GM12878 (cell line): ENCODE measurements around the gene SEPSECS. TPM values are rescaled to one million over a fixed set of nuclear protein-coding genes. Genes with fewer than 3 reads are reported as not detected.

Source experiments
- ATAC-seq: fragments of 200-7000 bp; cut with Tn5 transposase; 3 replicates; pipeline ENCODE4 v1.9.1; 2020; ENCODE audit warnings: mild to moderate bottlenecking, moderate library complexity
- BruUV-seq: library from RNA; stranded (reverse); fragments of 400-500 nt; replicated peaks from 2 replicates; lab custom pipeline; 2021; lab: Mats Ljungman, UMichigan
- CTCF ChIA-PET: fragments of 300-600 bp; sonication (Branson Sonifier 250); formaldehyde crosslinking; extraction: SDS; loops from one replicate; lab custom pipeline; 2021; ENCODE audit warnings: inconsistent platforms; lab: Yijun Ruan, JAX
- POLR2A ChIA-PET: fragments of 350-600 bp; formaldehyde crosslinking; extraction: SDS; loops from one replicate; lab custom pipeline; 2021; ENCODE audit warnings: inconsistent platforms; lab: Charles Lee
- RAD21 ChIA-PET: fragments of 300-600 bp; sonication (Branson Sonifier 250); formaldehyde crosslinking; loops from one replicate; lab custom pipeline; 2023; ENCODE audit warnings: antibody characterized with exemption; ENCODE audit not compliant: unreplicated experiment; lab: Charles Lee
- SMC1A ChIA-PET: fragments of 300-600 bp; sonication (Branson Sonifier 250); formaldehyde crosslinking; loops from one replicate; lab custom pipeline; 2023; ENCODE audit not compliant: unreplicated experiment, uncharacterized antibody; lab: Charles Lee
- DNase-seq: peaks from one replicate; pipeline ENCODE4 v3.0.0-alpha.2; 2011; ENCODE audit warnings: low read depth, low spot score
- FAIRE-seq: peaks from 3 replicates; lab custom pipeline; 2011; peaks lifted over from hg19 to GRCh38; lab: Jason Lieb, UNC
- H2AFZ ChIP-seq: 2 replicates; pipeline ENCODE4 v1.6.0; 2011; ENCODE audit warnings: low read depth, low read length, control low read depth; ENCODE audit not compliant: control insufficient read depth
- H3K27ac ChIP-seq: 2 replicates; pipeline ENCODE4 v1.5.1; 2011; ENCODE audit warnings: control low read depth; ENCODE audit not compliant: control insufficient read depth, insufficient read depth
- H3K27me3 ChIP-seq, 2 experiments: replicated peaks in 1 of 2; 2 replicates each; pipeline versions ENCODE4 v1.6.0 to v1.6.1; 2011; ENCODE audit warnings: low read length in 1 of 2; ENCODE audit not compliant: control insufficient read depth in 2 of 2, insufficient read depth in 2 of 2
- H3K36me3 ChIP-seq, 2 experiments: 2 replicates each; pipeline ENCODE4 v1.5.1; 2011; ENCODE audit warnings: low read length in 1 of 2; ENCODE audit not compliant: control insufficient read depth in 2 of 2, insufficient read depth in 2 of 2
- H3K4me1 ChIP-seq: 2 replicates; pipeline ENCODE4 v1.6.1; 2011; ENCODE audit warnings: mild to moderate bottlenecking, low read length, moderate library complexity, mixed read lengths; ENCODE audit not compliant: control insufficient read depth, insufficient read depth
- H3K4me2 ChIP-seq: 2 replicates; pipeline ENCODE4 v1.6.0; 2011; ENCODE audit warnings: control low read depth; ENCODE audit not compliant: control insufficient read depth, insufficient read depth
- H3K4me3 ChIP-seq: fragments of 200-600 bp; sonication (generic); 2 replicates; pipeline ENCODE4 v1.5.1; 2016
- H3K79me2 ChIP-seq: 2 replicates; pipeline ENCODE4 v1.6.0; 2011; ENCODE audit warnings: low read length; ENCODE audit not compliant: control insufficient read depth, insufficient read depth
- H3K9ac ChIP-seq: 2 replicates; pipeline ENCODE4 v1.8.0; 2011; ENCODE audit warnings: low read length, control low read depth, mixed read lengths; ENCODE audit not compliant: control insufficient read depth, insufficient read depth
- H3K9me3 ChIP-seq: replicated peaks from 3 replicates; pipeline ENCODE4 v1.5.1; 2011; ENCODE audit warnings: mild to moderate bottlenecking, low read length; ENCODE audit not compliant: control insufficient read depth, insufficient read depth
- H4K20me1 ChIP-seq: 2 replicates; pipeline ENCODE4 v1.6.0; 2011; ENCODE audit not compliant: control insufficient read depth, insufficient read depth
- BHLHE40 ChIP-seq, 2 experiments: fragments of 450-650 bp in 1 of 2; IDR thresholded peaks; 2 replicates each; pipeline ENCODE4 v1.6.1; 2011 to 2017; ENCODE audit warnings: low read depth in 2 of 2, borderline replicate concordance in 1 of 2, improper control_type of control experiment in 1 of 2, low read length in 1 of 2, mild to moderate bottlenecking in 1 of 2
- FOXK2 ChIP-seq: fragments of 450-650 bp; IDR thresholded peaks from 2 replicates; pipeline ENCODE4 v1.6.1; 2017; ENCODE audit warnings: mild to moderate bottlenecking, moderate library complexity
- GATAD2B ChIP-seq: fragments of 450-650 bp; conservative IDR thresholded peaks from 2 replicates; pipeline ENCODE4 v1.6.1; 2017; ENCODE audit warnings: low read depth, mild to moderate bottlenecking, moderate library complexity
- IKZF2 ChIP-seq, 2 experiments: fragments of 450-650 bp; IDR thresholded peaks; 2 replicates each; pipeline ENCODE4 v1.6.1; 2017; ENCODE audit warnings: mild to moderate bottlenecking in 2 of 2, moderate library complexity in 2 of 2
- PAX8 ChIP-seq: fragments of 450-650 bp; IDR thresholded peaks from 2 replicates; pipeline ENCODE4 v1.6.1; 2017; ENCODE audit warnings: mild to moderate bottlenecking, moderate library complexity
- RB1 ChIP-seq: fragments of 450-650 bp; formaldehyde crosslinking; IDR thresholded peaks from 2 replicates; pipeline ENCODE4 v1.6.1; 2017; ENCODE audit warnings: mild to moderate bottlenecking, borderline replicate concordance
- RUNX3 ChIP-seq: IDR thresholded peaks from 2 replicates; pipeline ENCODE4 v1.6.1; 2012; ENCODE audit warnings: low read length, inconsistent platforms
- SMAD1 ChIP-seq: fragments of 450-650 bp; IDR thresholded peaks from 2 replicates; pipeline ENCODE4 v1.6.1; 2018; ENCODE audit warnings: mild to moderate bottlenecking, low read depth; ENCODE audit not compliant: partially characterized antibody
- SPI1 ChIP-seq: IDR thresholded peaks from 2 replicates; pipeline ENCODE4 v1.6.1; 2011; ENCODE audit warnings: low read depth, mild to moderate bottlenecking, low read length, moderate library complexity, borderline replicate concordance; ENCODE audit not compliant: insufficient read depth
- TCF3 ChIP-seq: IDR thresholded peaks from 2 replicates; pipeline ENCODE4 v1.6.1; 2012; ENCODE audit warnings: low read depth, mild to moderate bottlenecking, low read length, borderline replicate concordance; ENCODE audit not compliant: insufficient read depth
- WGBS: methylation state at CpG from one replicate; pipeline ENCODE4 v1.1.6; 2016; ENCODE audit warnings: low lambda C conversion rate; ENCODE audit not compliant: insufficient replicate concordance, insufficient coverage; ENCODE audit errors: missing lambda C conversion rate; 5-methylcytosine and 5-hydroxymethylcytosine counted together
- in situ Hi-C: fragments of 300-500 bp; cut with MboI; formaldehyde crosslinking; loops from 9 replicates; pipeline ENCODE4 v1.14.3; 2018; ENCODE audit warnings: mixed read lengths
- intact Hi-C: fragments of 100-400 bp; cut with micrococcal nuclease; formaldehyde crosslinking; loops from one replicate; pipeline ENCODE4 v1.14.2; 2022; ENCODE audit not compliant: unreplicated experiment
- polyA plus RNA-seq, 11 experiments: library from polyadenylated mRNA; depleted of rRNA in 4 of 11; unstranded in 6 of 11; stranded (reverse) in 5 of 11; fragments of >200 nt; fragmentation: Nextera tagmentation in 4 of 11; fragmentation: Illumina TruSeq in 1 of 11; extraction: Ambion mirVana in 4 of 11; extraction: Trizol in 1 of 11; gene quantifications; 1 replicate in 1 of 11; 2 replicates in 10 of 11; pipeline versions ENCODE4 v1.2.1 to v1.2.3, GENCODE V29; 2011 to 2016; ENCODE audit warnings: inconsistent platforms in 2 of 11, missing spikeins in 2 of 11, low read depth in 1 of 11
- total RNA-seq, 4 experiments: library from RNA; depleted of rRNA in 3 of 4; stranded (reverse); fragments of >200 nt in 3 of 4; fragmentation: Illumina TruSeq in 1 of 4; extraction: Trizol in 1 of 4; gene quantifications; 2 replicates each; pipeline versions ENCODE4 v1.2.1 to v1.2.3, GENCODE V29; 2013 to 2021
- TF ChIP-seq, protein P1 (sequence below): IDR thresholded peaks from 2 replicates; pipeline ENCODE4 v1.6.1; 2012; ENCODE audit warnings: low read depth, low read length, improper control_type of control experiment
- TF ChIP-seq, protein P2 (sequence below): fragments of 450-650 bp; formaldehyde crosslinking; IDR thresholded peaks from 2 replicates; pipeline ENCODE4 v1.4.0; 2022; ENCODE audit warnings: mild to moderate bottlenecking, moderate library complexity

Gene SEPSECS
- total and polyA plus RNA-seq, 10 of the 15 experiments (the other 5 are each of a cell fraction or from before 2014, with no cell fraction given), result 2.8 to 15.8 (median 7.2) TPM

DNA sequence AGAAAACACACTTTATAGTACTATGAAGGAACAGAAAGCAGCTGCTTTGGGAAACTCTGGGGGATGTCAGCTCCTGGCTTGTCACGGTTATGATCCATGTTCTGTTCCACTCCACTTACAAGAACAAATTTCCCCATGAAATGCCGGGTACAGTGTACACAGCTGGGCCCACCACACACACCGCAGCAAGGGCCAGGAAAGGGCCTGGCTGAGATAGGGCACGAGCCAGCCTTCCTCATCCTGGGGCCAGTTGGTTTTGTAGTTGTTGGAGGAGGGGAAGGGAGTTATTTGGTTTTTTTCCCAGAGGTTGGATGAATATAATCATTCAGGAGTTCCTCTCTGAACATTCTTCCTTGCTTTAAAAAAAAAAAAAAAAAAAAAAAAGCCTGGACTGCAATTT, 56.8 kb downstream of the SEPSECS start:
- no peak for DNase-seq
- Histone ChIP-seq H4K20me1 (no peaks in the 10 kb centered on the region), H3K36me3 (no peaks in the 10 kb centered on the region), H3K9me3 (no peaks in the 10 kb centered on the region; the same call in 2 of the 3 replicates)
- RAD21 ChIA-PET, result no interaction called here
- POLR2A ChIA-PET, result no interaction called here
- TF ChIP-seq, protein P1, sequence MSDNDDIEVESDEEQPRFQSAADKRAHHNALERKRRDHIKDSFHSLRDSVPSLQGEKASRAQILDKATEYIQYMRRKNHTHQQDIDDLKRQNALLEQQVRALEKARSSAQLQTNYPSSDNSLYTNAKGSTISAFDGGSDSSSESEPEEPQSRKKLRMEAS, result no peak
- TF ChIP-seq FOXK2, result no peak
- TF ChIP-seq RB1, result no peak
- no peak for TF ChIP-seq IKZF2 (IDR thresholded peaks at IDR 0.05)
- no peak for TF ChIP-seq PAX8
- TF ChIP-seq, all 136 proteins: peak for 0
- Histone ChIP-seq H3K4me2 (no peak overlapping the region), H3K4me1 (no peaks in the 10 kb centered on the region), H3K79me2 (no peaks in the 10 kb centered on the region), H2AFZ (no peak overlapping the region), H3K9ac (no peak overlapping the region), H3K27me3 (no peaks in the 10 kb centered on the region), H3K27ac (no peak overlapping the region), H3K4me3 (no peak overlapping the region)
- ATAC-seq, result no peak
- SMC1A ChIA-PET, result no interaction called here
- BruUV-seq, result no TSS peak
- WGBS, result 25% methylated on average over 4 of the region's 4 CpGs
- no peak for FAIRE-seq
- CTCF ChIA-PET, result no interaction called here
- in situ Hi-C loops, result no loop called here
- intact Hi-C loops, result no loop called here

DNA sequence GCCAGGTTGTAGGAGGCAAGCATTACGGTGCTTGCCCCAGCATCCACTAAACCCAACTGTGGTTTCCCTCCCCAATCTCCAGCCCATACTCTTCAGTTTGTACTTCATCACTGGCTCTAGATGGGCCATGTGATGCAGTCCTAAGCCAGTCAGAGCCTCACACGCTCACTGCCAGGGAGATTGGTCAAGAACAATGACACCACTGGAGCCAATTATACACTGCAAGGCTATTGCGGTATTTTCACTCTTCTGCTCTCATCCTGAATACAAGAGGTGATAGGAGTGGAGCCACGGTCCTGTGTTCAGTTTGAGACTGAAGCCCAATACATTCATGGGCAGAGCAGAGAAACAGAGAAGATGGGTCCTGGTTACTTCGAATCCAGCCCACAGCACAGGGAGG, 58.4 kb downstream of the SEPSECS start:
- ChIA-PET RAD21 (no interaction called here), SMC1A (no interaction called here), POLR2A (no interaction called here), CTCF (no interaction called here)
- Histone ChIP-seq H3K27ac (no peak overlapping the region), H3K4me1 (no peaks in the 10 kb centered on the region), H3K79me2 (no peaks in the 10 kb centered on the region), H3K36me3 (no peaks in the 10 kb centered on the region), H3K9ac (no peak overlapping the region), H3K27me3 (no peaks in the 10 kb centered on the region), H3K9me3 (no peaks in the 10 kb centered on the region; the same call in 2 of the 3 replicates), H3K4me3 (no peak overlapping the region), H2AFZ (no peak overlapping the region), H4K20me1 (no peaks in the 10 kb centered on the region), H3K4me2 (no peak overlapping the region)
- no peak for ATAC-seq
- no peak for FAIRE-seq
- WGBS, result 35% methylated on average over 5 of the region's 5 CpGs
- intact Hi-C loops, result no loop called here
- no TSS peak for BruUV-seq
- no peak for DNase-seq
- in situ Hi-C loops, result no loop called here
- TF ChIP-seq GATAD2B (no peak), BHLHE40 (IDR thresholded peaks at IDR 0.05; ENCODE audit: borderline replicate concordance in 1 of 2, low read depth in 2 of 2, low read length in 1 of 2) (no peak), TCF3 (no peak), SPI1 (no peak), SMAD1 (no peak), RUNX3 (no peak)
- TF ChIP-seq, protein P2, sequence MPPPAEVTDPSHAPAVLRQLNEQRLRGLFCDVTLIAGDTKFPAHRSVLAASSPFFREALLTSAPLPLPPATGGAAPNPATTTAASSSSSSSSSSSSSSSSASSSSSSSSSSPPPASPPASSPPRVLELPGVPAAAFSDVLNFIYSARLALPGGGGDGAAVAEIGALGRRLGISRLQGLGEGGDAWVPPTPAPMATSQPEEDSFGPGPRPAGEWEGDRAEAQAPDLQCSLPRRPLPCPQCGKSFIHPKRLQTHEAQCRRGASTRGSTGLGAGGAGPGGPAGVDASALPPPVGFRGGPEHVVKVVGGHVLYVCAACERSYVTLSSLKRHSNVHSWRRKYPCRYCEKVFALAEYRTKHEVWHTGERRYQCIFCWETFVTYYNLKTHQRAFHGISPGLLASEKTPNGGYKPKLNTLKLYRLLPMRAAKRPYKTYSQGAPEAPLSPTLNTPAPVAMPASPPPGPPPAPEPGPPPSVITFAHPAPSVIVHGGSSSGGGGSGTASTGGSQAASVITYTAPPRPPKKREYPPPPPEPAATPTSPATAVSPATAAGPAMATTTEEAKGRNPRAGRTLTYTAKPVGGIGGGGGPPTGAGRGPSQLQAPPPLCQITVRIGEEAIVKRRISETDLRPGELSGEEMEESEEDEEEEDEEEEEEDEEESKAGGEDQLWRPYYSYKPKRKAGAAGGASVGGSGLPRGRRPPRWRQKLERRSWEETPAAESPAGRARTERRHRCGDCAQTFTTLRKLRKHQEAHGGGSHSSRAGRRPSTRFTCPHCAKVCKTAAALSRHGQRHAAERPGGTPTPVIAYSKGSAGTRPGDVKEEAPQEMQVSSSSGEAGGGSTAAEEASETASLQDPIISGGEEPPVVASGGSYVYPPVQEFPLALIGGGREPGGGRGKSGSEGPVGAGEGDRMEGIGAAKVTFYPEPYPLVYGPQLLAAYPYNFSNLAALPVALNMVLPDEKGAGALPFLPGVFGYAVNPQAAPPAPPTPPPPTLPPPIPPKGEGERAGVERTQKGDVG (CRISPR knock-in tag), result no peak
